HepG2 (cell line): Measurements from ENCODE around the gene MTMR3. TPM values are rescaled to one million over a fixed set of nuclear protein-coding genes. Genes with fewer than 3 reads are reported as not detected.
A peak's percentile ranks its signal among the peaks of the same experiment; 100 is the strongest.

Experiments
- ATAC-seq: fragments of 200-7000 bp; cut with Tn5 transposase; 3 replicates; pipeline ENCODE4 v1.9.1; 2020; ENCODE audit warnings: mild to moderate bottlenecking, moderate library complexity
- BruUV-seq: library from RNA; stranded (reverse); fragments of 400-500 nt; replicated peaks from 2 replicates; lab custom pipeline; 2021; lab: Mats Ljungman, UMichigan
- CTCF ChIA-PET: fragments of 300-600 bp; formaldehyde crosslinking; extraction: SDS; loops from one replicate; lab custom pipeline; 2021; ENCODE audit warnings: low total read pairs, inconsistent platforms, low intra/inter-chr PET ratio; lab: Yijun Ruan, JAX
- POLR2A ChIA-PET: fragments of 350-600 bp; sonication (Branson Sonifier 250); formaldehyde crosslinking; loops from one replicate; lab custom pipeline; 2020; ENCODE audit warnings: antibody characterized with exemption, inconsistent platforms; lab: Yijun Ruan, JAX
- DNase-seq: peaks from one replicate; pipeline ENCODE4 v3.0.0-alpha.2; 2015; ENCODE audit warnings: low spot score
- FAIRE-seq: peaks from 3 replicates; lab custom pipeline; 2011; peaks lifted over from hg19 to GRCh38; lab: Jason Lieb, UNC
- H2AFZ ChIP-seq: one replicate; pipeline ENCODE4 v1.6.1; 2011; ENCODE audit warnings: low read length, inconsistent platforms
- H3K27ac ChIP-seq: fragments of 300-600 bp; 3 replicates; pipeline ENCODE4 v1.8.0; 2011; ENCODE audit warnings: mixed run types, mild to moderate bottlenecking, mixed read lengths, low read length, inconsistent platforms; ENCODE audit not compliant: insufficient read depth; ENCODE audit errors: extremely low read length
- H3K27me3 ChIP-seq, 2 experiments: fragments of 200-600 bp in 1 of 2; 2 replicates in 1 of 2; 3 replicates in 1 of 2; pipeline versions ENCODE4 v1.6.0 to v1.8.0; 2011; ENCODE audit warnings: low read length in 2 of 2, mild to moderate bottlenecking in 2 of 2, moderate library complexity in 2 of 2, inconsistent platforms in 1 of 2; ENCODE audit not compliant: insufficient read depth in 2 of 2, control insufficient read depth in 1 of 2
- H3K36me3 ChIP-seq, 2 experiments: fragments of 200-600 bp in 1 of 2; replicated peaks in 1 of 2; 2 replicates in 1 of 2; 3 replicates in 1 of 2; pipeline versions ENCODE4 v1.5.1 to v1.8.0; 2011; ENCODE audit warnings: low read length in 2 of 2, inconsistent platforms in 1 of 2; ENCODE audit not compliant: insufficient read depth in 2 of 2, control insufficient read depth in 1 of 2
- H3K4me1 ChIP-seq: 2 replicates; pipeline ENCODE4 v1.5.1; 2012; ENCODE audit warnings: low read length, inconsistent platforms; ENCODE audit not compliant: insufficient read depth
- H3K4me2 ChIP-seq: 2 replicates; pipeline ENCODE4 v1.6.0; 2011; ENCODE audit warnings: low read depth, low read length, inconsistent platforms
- H3K4me3 ChIP-seq, 3 experiments: fragments of 200-600 bp in 1 of 3; sonication (generic), shearing (Covaris generic) in 1 of 3; replicated peaks in 1 of 3; 2 replicates each; pipeline ENCODE4 v1.5.1; 2011 to 2016; ENCODE audit warnings: low read length in 3 of 3, inconsistent platforms in 2 of 3, low read depth in 2 of 3, mild to moderate bottlenecking in 2 of 3, control low read depth in 1 of 3, mixed read lengths in 1 of 3; ENCODE audit not compliant: insufficient read depth in 1 of 3
- H3K79me2 ChIP-seq: one replicate; pipeline ENCODE4 v1.6.1; 2011; ENCODE audit warnings: low read length, inconsistent platforms; ENCODE audit not compliant: insufficient read depth
- H3K9ac ChIP-seq: 2 replicates; pipeline ENCODE4 v1.6.0; 2011; ENCODE audit warnings: mild to moderate bottlenecking, low read depth, low read length, inconsistent platforms; ENCODE audit not compliant: insufficient read depth
- H3K9me3 ChIP-seq: 2 replicates; pipeline ENCODE4 v1.5.1; 2012; ENCODE audit warnings: mild to moderate bottlenecking, low read length
- H4K20me1 ChIP-seq: 2 replicates; pipeline ENCODE4 v1.6.0; 2011; ENCODE audit warnings: inconsistent platforms, mild to moderate bottlenecking, low read length, moderate library complexity; ENCODE audit not compliant: insufficient read depth
- BHLHE40 ChIP-seq: IDR thresholded peaks from 2 replicates; pipeline ENCODE4 v1.6.1; 2011; ENCODE audit warnings: low read length, improper control_type of control experiment
- MAFG ChIP-seq: sonication (generic); formaldehyde crosslinking; IDR thresholded peaks from 2 replicates; pipeline ENCODE4 v1.5.1; 2020; ENCODE audit warnings: mild to moderate bottlenecking, missing genetic modification reagents
- PHF21A ChIP-seq: sonication (generic); formaldehyde crosslinking; IDR thresholded peaks from 2 replicates; pipeline ENCODE4 v1.5.0; 2020; ENCODE audit warnings: mild to moderate bottlenecking, missing genetic modification reagents
- TBX2 ChIP-seq: sonication (generic); formaldehyde crosslinking; IDR thresholded peaks from 2 replicates; pipeline ENCODE4 v1.5.0; 2020; ENCODE audit warnings: missing genetic modification reagents, mild to moderate bottlenecking, borderline replicate concordance
- TMF1 ChIP-seq: sonication (generic); formaldehyde crosslinking; IDR thresholded peaks from 2 replicates; pipeline ENCODE4 v1.8.1; 2022; ENCODE audit warnings: low read depth, missing genetic modification reagents
- ZBTB8A ChIP-seq: sonication (generic); formaldehyde crosslinking; IDR thresholded peaks from 2 replicates; pipeline ENCODE4 v1.4.0; 2020; ENCODE audit warnings: mild to moderate bottlenecking, low read depth, missing genetic modification reagents, borderline replicate concordance
- ZNF558 ChIP-seq: sonication (generic); formaldehyde crosslinking; IDR thresholded peaks from 2 replicates; pipeline ENCODE4 v1.9.0; 2022; ENCODE audit warnings: mild to moderate bottlenecking, missing genetic modification reagents, borderline replicate concordance
- ZNF572 ChIP-seq: sonication (generic); formaldehyde crosslinking; IDR thresholded peaks from 2 replicates; pipeline ENCODE4 v1.5.1; 2020; ENCODE audit warnings: mild to moderate bottlenecking, missing genetic modification reagents
- ZNF607 ChIP-seq: sonication (generic); formaldehyde crosslinking; IDR thresholded peaks from 2 replicates; pipeline ENCODE4 v1.5.1; 2020; ENCODE audit warnings: missing genetic modification reagents, mild to moderate bottlenecking, borderline replicate concordance
- WGBS: methylation state at CpG from one replicate; pipeline ENCODE4 v1.1.6; 2017; ENCODE audit warnings: low lambda C conversion rate; 5-methylcytosine and 5-hydroxymethylcytosine counted together
- in situ Hi-C: cut with HindIII; loops from 2 replicates; pipeline ENCODE4 v1.10.0; 2017; ENCODE audit warnings: low pct_unique_long_range_greater_than_20kb; ENCODE audit not compliant: extremely low pct_ligation_motif_present
- intact Hi-C: fragments of 100-400 bp; cut with micrococcal nuclease; formaldehyde crosslinking; loops from one replicate; pipeline ENCODE4 v1.10.0; 2022; ENCODE audit not compliant: unreplicated experiment
- polyA plus RNA-seq, 8 experiments: library from polyadenylated mRNA; depleted of rRNA in 3 of 8; stranded (reverse) in 7 of 8; unstranded in 1 of 8; fragments of >200 nt; fragmentation: Illumina TruSeq in 4 of 8; extraction: Trizol in 4 of 8; gene quantifications; 2 replicates each; pipeline versions ENCODE4 v1.2.1 to v1.2.3, GENCODE V29; 2011 to 2016; ENCODE audit warnings: low read depth in 4 of 8, missing spikeins in 1 of 8, mixed read lengths in 1 of 8; ENCODE audit not compliant: insufficient read depth in 1 of 8
- total RNA-seq, 5 experiments: library from RNA; depleted of rRNA; stranded (reverse); fragments of >200 nt; fragmentation: Illumina TruSeq; extraction: Trizol; gene quantifications; 2 replicates each; pipeline ENCODE4 v1.2.3, GENCODE V29; 2016; ENCODE audit warnings: low read depth in 1 of 5
- TF ChIP-seq, protein P1 (sequence below): sonication (generic); formaldehyde crosslinking; IDR thresholded peaks from 2 replicates; pipeline ENCODE4 v1.4.0; 2020; ENCODE audit warnings: missing genetic modification reagents
- TF ChIP-seq, protein P2 (sequence below), 2 experiments: fragments of 450-650 bp in 1 of 2; sonication (generic) in 1 of 2; formaldehyde crosslinking; IDR thresholded peaks; 2 replicates each; pipeline versions ENCODE4 v1.5.0 to v1.8.0; 2020 to 2022; ENCODE audit warnings: mild to moderate bottlenecking in 1 of 2, missing genetic modification reagents in 1 of 2

MTMR3 gene
- total and polyA plus RNA-seq, 2 of the 13 experiments (the other 11 are each of a cell fraction or from before 2014, with no cell fraction given), result 12.6 to 24.8 TPM

DNA sequence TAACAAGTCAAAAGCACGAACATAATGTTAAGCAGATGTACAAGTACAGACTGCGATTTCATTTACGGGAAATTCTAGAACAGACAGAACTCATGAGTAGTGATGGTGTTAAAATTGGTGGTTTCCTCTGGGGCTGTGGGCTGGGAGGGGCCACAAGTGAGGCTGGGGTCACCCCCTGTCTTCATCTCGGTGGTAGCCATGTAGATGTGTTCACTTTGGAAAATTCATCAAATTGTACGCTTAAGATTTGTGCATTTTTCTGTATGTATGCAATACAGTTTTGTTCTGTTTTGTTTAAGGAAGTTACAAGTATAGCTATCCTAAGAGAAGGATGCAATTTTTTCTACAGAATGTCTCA, 44.4 kb upstream of the MTMR3 start:
- Histone ChIP-seq H3K27ac (peak overlapping the region; percentile 52), H4K20me1 (no peaks in the 10 kb centered on the region), H3K4me2 (peak overlapping the region; percentile 92), H3K36me3 (peaks cover 0 to 2% of the 10 kb centered on the region in 2 experiments; a peak in 2 of 5 replicates), H3K79me2 (peaks cover 14% of the 10 kb centered on the region), H3K9ac (peak overlapping the region; percentile 68), H3K27me3 (no peaks in the 10 kb centered on the region; a peak in 2 of 5 replicates), H3K4me1 (peaks cover 42% of the 10 kb centered on the region), H2AFZ (peak overlapping the region; percentile 68), H3K9me3 (no peaks in the 10 kb centered on the region), H3K4me3 (peak overlapping the region; percentile 51 to 82 (median 65))
- peak; percentile 7; the same call in 1 of the 2 replicates for TF ChIP-seq TMF1 (CRISPR knock-in tag)
- TF ChIP-seq, protein P1, sequence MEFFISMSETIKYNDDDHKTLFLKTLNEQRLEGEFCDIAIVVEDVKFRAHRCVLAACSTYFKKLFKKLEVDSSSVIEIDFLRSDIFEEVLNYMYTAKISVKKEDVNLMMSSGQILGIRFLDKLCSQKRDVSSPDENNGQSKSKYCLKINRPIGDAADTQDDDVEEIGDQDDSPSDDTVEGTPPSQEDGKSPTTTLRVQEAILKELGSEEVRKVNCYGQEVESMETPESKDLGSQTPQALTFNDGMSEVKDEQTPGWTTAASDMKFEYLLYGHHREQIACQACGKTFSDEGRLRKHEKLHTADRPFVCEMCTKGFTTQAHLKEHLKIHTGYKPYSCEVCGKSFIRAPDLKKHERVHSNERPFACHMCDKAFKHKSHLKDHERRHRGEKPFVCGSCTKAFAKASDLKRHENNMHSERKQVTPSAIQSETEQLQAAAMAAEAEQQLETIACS (CRISPR knock-in tag), result no peak
- 0 out of 2 replicates have a peak, but pooled peaks have one; percentile 48 for TF ChIP-seq ZNF558 (CRISPR knock-in tag)
- no peak for TF ChIP-seq MAFG (CRISPR knock-in tag)
- TF ChIP-seq ZNF572, result 0 out of 2 replicates have a peak, but pooled peaks have one; percentile 13
- peak; percentile 10; the same call in 1 of the 2 replicates for TF ChIP-seq TBX2 (CRISPR knock-in tag)
- 0 out of 2 replicates have a peak, but pooled peaks have one; percentile 13 for TF ChIP-seq PHF21A
- TF ChIP-seq BHLHE40, result no peak
- TF ChIP-seq ZBTB8A (CRISPR knock-in tag), result no peak
- TF ChIP-seq, protein P2, sequence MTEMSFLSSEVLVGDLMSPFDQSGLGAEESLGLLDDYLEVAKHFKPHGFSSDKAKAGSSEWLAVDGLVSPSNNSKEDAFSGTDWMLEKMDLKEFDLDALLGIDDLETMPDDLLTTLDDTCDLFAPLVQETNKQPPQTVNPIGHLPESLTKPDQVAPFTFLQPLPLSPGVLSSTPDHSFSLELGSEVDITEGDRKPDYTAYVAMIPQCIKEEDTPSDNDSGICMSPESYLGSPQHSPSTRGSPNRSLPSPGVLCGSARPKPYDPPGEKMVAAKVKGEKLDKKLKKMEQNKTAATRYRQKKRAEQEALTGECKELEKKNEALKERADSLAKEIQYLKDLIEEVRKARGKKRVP (CRISPR knock-in tag; IDR thresholded peaks at IDR 0.05), result no peak
- 0 out of 2 replicates have a peak, but pooled peaks have one; percentile 11 for TF ChIP-seq ZNF607 (CRISPR knock-in tag)
- DNase-seq, result no peak
- FAIRE-seq, result no peak
- intact Hi-C loops, result loop anchor here (1.0 kb wide), 1 partner anchor 72 kb away; no protein-coding TSS in a partner anchor
- 5% methylated on average over 5 of the region's 5 CpGs for WGBS
- POLR2A ChIA-PET, result interaction anchor here (0.6 to 2.0 kb wide), 10 partner anchors 9 to 156 kb away, joined by 3 to 10 read pairs (median 4); partner anchors contain the start of genes MTMR3, UQCR10 and ZMAT5
- no TSS peak for BruUV-seq
- ATAC-seq, result peak; percentile 15
- CTCF ChIA-PET, result no interaction called here
- in situ Hi-C loops, result no loop called here
